HG03460 (cell line): ENCODE measurements around the gene ZNF112.
A peak's percentile ranks its signal among the peaks of the same experiment; 100 is the strongest.
"Not testable (repeated sequence)": the region's sequence is repeated elsewhere in the genome, so short reads cannot be mapped to it uniquely, and the experiment has no call there.

Experiments
- ATAC-seq: cut with Tn5 transposase; IDR thresholded peaks from one replicate; pipeline ENCODE4 v1.9.1; 2021; ENCODE audit not compliant: unreplicated experiment

Gene ZNF112

DNA sequence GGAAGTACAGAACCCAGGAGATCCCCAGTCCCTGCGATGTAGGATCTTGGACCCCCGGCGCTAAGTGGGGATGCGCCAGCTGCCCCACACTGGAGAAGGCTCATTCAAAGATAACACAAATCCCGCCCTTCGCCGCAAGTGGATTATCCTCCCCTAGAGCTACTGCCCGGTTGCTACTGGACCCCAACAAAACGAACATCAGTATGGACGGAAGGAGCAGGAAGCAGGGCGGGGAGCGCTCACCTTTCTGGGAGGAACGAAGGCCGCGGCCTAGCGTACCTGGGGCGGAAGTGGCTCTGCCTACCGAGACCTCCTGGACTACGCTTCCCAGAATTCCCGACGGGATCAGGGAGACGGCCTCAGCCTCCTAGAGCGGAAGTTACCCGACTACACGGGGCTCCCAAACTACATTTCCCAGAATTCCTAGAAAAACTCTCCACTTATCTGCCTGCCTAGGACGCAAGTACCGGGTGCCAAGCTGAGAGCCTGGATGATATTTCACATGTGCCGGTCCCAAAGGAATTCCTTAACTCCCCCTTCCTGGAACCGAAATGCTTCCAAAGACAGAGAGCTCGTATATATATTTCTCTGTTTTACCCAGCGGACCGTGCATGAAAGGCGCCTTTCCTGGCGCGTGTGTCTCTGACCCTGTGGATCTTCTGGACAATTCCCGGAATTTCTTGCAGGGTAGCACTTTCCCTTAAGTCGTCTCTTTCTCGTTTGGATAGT is at the start of gene ZNF112:
TSS of gene ZNF112 (minus strand) at position 298 of the 729 bp plus-strand sequence. CDS start 16,141 bp downstream, outside the sequence.
- no peak for ATAC-seq

DNA sequence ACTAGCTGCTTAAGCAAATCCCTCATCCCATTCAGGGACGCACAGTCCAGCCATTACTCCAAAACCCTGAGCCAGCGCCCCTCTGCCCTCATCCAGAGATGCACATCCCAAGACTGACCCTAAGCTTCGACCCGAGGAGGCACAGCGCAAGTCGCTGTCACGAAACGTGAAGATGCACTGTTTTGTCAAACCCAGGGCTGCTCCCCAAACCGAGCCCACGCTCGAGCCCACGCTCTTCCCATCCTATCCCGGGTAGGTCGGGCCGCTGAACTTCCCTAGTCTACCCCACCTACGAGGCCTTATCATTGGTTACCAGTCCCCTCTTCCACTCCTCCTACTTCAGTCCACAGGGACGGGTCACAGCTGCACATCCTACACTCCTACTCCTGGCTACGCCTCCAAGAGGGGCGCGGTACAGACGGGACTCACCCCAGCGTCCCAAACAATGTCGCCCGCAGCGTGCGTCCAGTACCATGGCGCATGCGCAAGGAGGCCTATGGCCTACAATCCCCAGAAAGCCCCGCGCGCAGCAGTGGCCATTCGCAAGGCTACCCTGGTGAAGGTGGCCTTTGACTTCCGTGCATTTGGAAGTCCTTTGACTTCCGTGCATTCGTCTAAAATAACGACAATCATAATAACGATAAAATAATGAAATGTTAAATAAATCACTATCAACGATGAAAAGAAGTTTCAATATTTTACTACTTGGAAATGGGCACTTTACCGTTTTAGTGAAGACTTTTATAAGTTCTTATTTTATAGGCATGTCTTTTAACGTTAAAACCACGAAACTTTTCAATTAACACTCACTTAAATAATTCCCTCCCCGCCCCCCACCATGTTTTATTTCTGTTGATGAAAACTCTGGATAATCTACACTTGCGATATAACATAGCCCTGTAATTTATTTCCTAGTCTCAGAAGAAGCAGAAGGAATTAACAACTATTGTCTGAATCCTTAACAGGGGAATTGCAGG is 44.9 kb upstream of the ZNF112 start, which contains the start of gene ZNF285:
TSS of gene ZNF285 (minus strand) at position 470 of the 977 bp plus-strand sequence. CDS start 4,395 bp downstream, outside the sequence.
- ATAC-seq, result no peak

DNA sequence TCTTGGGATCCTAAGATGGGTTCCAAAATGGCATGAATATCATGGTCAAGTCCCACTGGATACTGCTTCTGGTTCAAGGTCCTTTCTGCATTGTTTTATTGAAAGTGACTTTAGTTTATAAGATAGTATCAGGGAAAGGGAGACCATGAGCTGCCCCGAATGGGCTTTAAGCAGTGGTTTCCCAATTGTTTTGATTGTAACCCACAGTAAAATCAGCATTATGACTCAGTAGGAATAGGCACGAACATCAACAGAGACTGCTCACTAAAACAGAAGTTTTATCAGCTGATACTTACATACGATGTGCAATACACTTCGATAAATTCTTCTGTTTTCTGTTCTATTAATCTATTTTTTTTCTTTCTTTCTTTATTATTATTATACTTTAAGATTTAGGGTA is 32.8 kb upstream of the ZNF112 start:
- ATAC-seq, result not testable (repeated sequence)

DNA sequence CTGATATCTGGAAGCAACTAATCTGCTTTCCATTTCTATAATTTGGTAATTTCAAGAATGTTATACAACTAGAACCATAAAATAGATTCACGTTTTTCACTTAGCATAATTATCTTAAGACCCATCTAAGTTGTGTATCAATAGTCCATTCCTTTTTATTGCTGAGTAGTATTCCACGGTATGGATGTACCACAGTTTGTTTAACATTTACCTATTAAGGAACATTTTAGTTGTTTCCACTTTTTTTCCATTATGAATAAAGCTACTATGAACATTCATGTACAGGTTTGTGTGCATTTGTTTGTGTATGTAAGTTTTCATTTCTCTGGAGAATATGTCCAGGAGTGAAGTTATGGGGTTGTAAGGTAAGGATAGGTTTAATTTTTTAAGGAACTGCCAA is 18.3 kb upstream of the ZNF112 start:
- ATAC-seq, result no peak

- no peak for ATAC-seq
These were observed 15.5 kb upstream of the ZNF112 start for GRCh38 chr19:44371815-44372480.

GRCh38 chr19:44367024-44367423 is 10.5 kb upstream of the ZNF112 start:
- ATAC-seq, result no peak

DNA sequence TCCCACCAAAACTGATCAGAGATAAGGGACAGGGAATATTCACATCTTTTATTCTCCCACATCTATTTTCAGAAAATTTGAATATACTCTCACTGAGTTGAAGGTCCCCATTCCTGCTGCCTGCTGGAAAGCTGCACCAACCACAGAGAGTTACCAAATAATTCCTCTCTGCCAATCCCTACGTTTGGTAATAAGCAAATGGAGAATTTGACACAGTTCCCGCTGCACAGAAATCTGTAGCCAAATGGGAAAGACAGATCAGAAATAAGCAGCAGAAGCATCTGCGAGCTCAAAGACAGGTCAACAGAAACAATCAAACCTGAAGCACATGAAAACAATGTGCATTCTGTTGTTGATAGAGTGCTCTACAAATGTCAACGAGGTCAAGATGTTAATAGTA is 9.9 kb downstream of the ZNF112 start:
- ATAC-seq, result no peak

- ATAC-seq, result no peak
These were observed 10.5 kb downstream of the ZNF112 start for GRCh38 chr19:44345959-44346358.

- no peak for ATAC-seq
These were observed 12.2 kb downstream of the ZNF112 start for GRCh38 chr19:44344255-44344654.

- no peak for ATAC-seq
These were observed 14.7 kb downstream of the ZNF112 start for GRCh38 chr19:44341794-44342193.

DNA sequence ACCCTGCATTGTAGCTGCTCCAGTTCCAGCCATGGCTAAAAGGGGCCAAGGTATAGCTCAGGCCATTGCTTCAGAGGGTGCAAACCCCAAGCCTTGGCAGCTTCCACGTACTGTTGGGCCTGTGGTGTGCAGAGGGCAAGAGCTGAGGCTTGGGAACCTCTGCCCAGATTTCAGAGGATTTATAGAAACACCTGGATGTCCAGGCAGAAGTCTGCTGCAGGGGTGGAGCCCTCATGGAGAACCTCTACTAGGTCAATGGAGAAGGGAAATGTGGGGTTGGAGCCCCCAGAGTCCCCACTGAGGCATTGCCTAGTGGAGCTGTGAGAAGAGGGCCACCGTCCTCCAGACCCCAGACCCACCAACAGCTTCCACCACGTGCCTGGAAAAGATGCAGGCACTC is 21.8 kb downstream of the ZNF112 start:
- ATAC-seq, result not testable (repeated sequence)

- ATAC-seq, result no peak
These were observed 24.3 kb downstream of the ZNF112 start for GRCh38 chr19:44332145-44332544.

GRCh38 chr19:44315883-44316282 is 40.6 kb downstream of the ZNF112 start:
- ATAC-seq, result no peak

- no peak for ATAC-seq
These were observed 43.2 kb downstream of the ZNF112 start for GRCh38 chr19:44313231-44313630.

GRCh38 chr19:44308011-44308410 is 48.5 kb downstream of the ZNF112 start:
- ATAC-seq, result no peak

DNA sequence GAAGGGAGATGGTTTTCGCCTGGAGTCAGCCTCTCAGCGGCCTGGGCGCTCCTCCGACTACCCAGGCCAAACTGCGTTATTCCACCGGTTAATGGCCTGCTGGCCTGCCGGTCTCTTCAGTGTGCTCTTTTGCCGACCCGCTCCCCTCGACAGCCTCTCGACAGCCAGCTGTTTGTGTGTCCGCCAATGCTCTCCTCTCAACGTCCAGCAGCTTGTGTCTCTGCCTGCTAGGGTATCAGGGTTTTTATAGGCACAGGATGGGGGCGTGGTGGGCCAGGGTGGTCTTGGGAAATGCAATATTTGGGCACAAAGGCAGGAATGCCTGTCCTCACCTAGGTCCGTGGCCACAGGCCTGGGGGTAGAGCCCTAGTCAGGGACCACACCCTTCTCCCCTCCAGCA is 50.2 kb downstream of the ZNF112 start:
- ATAC-seq, result no peak

- ATAC-seq, result no peak
These were observed 51.0 kb downstream of the ZNF112 start for GRCh38 chr19:44305457-44305856.

DNA sequence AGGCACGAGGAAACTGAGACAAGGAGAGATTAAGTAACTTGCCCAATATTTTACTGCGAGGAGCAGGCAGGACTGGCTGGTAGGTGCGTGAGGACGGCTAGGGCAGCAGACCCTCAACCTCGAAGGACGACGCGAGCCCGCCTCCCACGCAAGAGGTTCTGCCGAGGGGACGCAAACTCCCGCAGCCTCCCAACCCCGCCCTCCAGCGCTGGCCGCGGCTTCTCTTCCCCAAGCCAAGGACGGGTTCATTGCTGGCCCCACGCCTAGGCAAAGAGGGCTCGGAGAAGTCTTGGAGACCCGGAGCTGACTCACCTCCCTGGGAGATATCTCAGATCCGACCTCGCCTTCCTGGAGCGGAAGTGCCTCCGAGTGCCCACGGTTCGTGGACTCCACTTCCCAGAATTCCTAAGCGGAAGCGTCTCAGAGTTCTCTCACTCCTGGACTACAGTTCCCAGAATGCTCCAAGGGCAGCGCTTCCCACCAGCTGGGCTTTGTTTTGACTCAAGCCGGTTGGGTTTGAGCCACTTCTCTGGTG is 51.8 kb downstream of the ZNF112 start, which contains the start of gene ZNF235:
TSS of gene ZNF235 (minus strand) at position 367 of the 535 bp plus-strand sequence. CDS start 1,621 bp downstream, outside the sequence.
- peak; percentile 93 for ATAC-seq

GRCh38 chr19:44303976-44304568 is 52.4 kb downstream of the ZNF112 start:
- ATAC-seq, result no peak

DNA sequence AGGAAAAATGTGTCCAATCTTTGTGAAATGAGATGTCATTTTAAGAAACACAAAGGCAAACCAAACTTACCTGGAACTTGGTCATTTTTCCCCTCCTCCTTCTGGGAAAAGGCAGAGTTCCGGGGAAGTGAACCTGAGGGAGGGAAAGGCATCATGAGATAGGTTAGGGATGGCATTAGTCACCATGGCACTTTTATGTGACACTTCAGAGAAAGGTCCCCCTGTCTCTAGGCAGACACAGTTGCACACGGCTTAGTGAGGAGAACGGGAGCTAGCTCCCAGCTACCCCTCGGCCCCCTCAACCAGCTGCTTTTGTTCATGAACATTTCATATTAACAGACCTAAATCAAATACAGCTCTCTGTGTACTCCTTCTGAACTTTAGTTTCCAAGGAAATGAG is 53.2 kb downstream of the ZNF112 start:
- no peak for ATAC-seq
